HUES48 (cell line): Measurements from ENCODE around the gene SLC36A3.

ENCODE experiments used
- H3K27ac ChIP-seq: one replicate; pipeline ENCODE4 v1.7.0; 2013; ENCODE audit warnings: low read depth, low read length, inconsistent platforms
- H3K27me3 ChIP-seq: 2 replicates; pipeline ENCODE4 v1.6.1; 2013; ENCODE audit warnings: mild to moderate bottlenecking, low read length; ENCODE audit not compliant: control insufficient read depth, insufficient read depth
- H3K36me3 ChIP-seq: 2 replicates; pipeline ENCODE4 v1.6.1; 2013; ENCODE audit warnings: low read length; ENCODE audit not compliant: control insufficient read depth, insufficient read depth
- H3K4me1 ChIP-seq: 2 replicates; pipeline ENCODE4 v1.6.1; 2013; ENCODE audit warnings: mild to moderate bottlenecking, low read length; ENCODE audit not compliant: control insufficient read depth, insufficient read depth
- H3K4me3 ChIP-seq: 2 replicates; pipeline ENCODE4 v1.5.1; 2013; ENCODE audit warnings: mild to moderate bottlenecking, low read depth, low read length
- H3K9ac ChIP-seq: 2 replicates; pipeline ENCODE4 v1.6.1; 2013; ENCODE audit warnings: mild to moderate bottlenecking, low read depth, low read length, moderate library complexity
- H3K9me3 ChIP-seq: 2 replicates; pipeline ENCODE4 v1.6.1; 2013; ENCODE audit warnings: low read length; ENCODE audit not compliant: control insufficient read depth, insufficient read depth

SLC36A3 gene

GRCh38 chr5:151303666-151304065 is at the start of gene SLC36A3:
Gene SLC36A3 (minus strand): TSS chr5:151303766. CDS start chr5:151303354, 412 bp downstream.
- Histone ChIP-seq H3K27me3 (no peaks in the 10 kb centered on the region), H3K27ac (no peak within 1 kb of the TSS), H3K9me3 (no peaks in the 10 kb centered on the region), H3K4me3 (no peak within 1 kb of the TSS), H3K36me3 (no peaks in the 10 kb centered on the region), H3K9ac (no peak within 1 kb of the TSS), H3K4me1 (no peaks in the 10 kb centered on the region)

GRCh38 chr5:151351671-151352070 is 48.1 kb upstream of the SLC36A3 start:
- H3K9me3 ChIP-seq: no peaks in the 10 kb centered on the region
- no peak overlapping the region for H3K4me3 ChIP-seq
- no peak overlapping the region for H3K27ac ChIP-seq
- H3K4me1 ChIP-seq: peaks cover 21% of the 10 kb centered on the region
- no peak overlapping the region for H3K9ac ChIP-seq
- peaks cover 55% of the 10 kb centered on the region for H3K27me3 ChIP-seq
- no peaks in the 10 kb centered on the region for H3K36me3 ChIP-seq

GRCh38 chr5:151348789-151349188 is 45.2 kb upstream of the SLC36A3 start:
- Histone ChIP-seq H3K9ac (no peak overlapping the region), H3K27me3 (peaks cover 82% of the 10 kb centered on the region), H3K4me3 (no peak overlapping the region), H3K27ac (peak overlapping the region; percentile 33), H3K9me3 (no peaks in the 10 kb centered on the region), H3K36me3 (no peaks in the 10 kb centered on the region), H3K4me1 (peaks cover 32% of the 10 kb centered on the region)

- H3K27me3 ChIP-seq: peaks cover 90% of the 10 kb centered on the region
- H3K4me1 ChIP-seq: peaks cover 32% of the 10 kb centered on the region
- H3K9me3 ChIP-seq: no peaks in the 10 kb centered on the region
- H3K4me3 ChIP-seq: no peak within 1 kb of the TSS
- peak within 1 kb of the TSS; percentile 33 for H3K27ac ChIP-seq
- H3K36me3 ChIP-seq: no peaks in the 10 kb centered on the region
- H3K9ac ChIP-seq: no peak within 1 kb of the TSS
These were observed 43.8 kb upstream of the SLC36A3 start, which contains the start of gene SLC36A2 for GRCh38 chr5:151347369-151347768. Gene SLC36A2 (minus strand): TSS chr5:151347559. CDS start chr5:151347460, 99 bp downstream.

GRCh38 chr5:151345808-151346478 is 42.4 kb upstream of the SLC36A3 start:
- H3K9ac ChIP-seq: no peak overlapping the region; the same call in 1 of the 2 replicates
- H3K27ac ChIP-seq: peak overlapping the region; percentile 43
- 0 out of 2 replicates have a peak overlapping the region, but pooled peaks have one; percentile 9 for H3K4me3 ChIP-seq
- H3K4me1 ChIP-seq: peaks cover 32% of the 10 kb centered on the region
- no peaks in the 10 kb centered on the region for H3K36me3 ChIP-seq
- H3K9me3 ChIP-seq: no peaks in the 10 kb centered on the region
- H3K27me3 ChIP-seq: peaks cover 82% of the 10 kb centered on the region

GRCh38 chr5:151345187-151345807 is 41.7 kb upstream of the SLC36A3 start:
- no peak overlapping the region for H3K9ac ChIP-seq
- H3K4me3 ChIP-seq: 0 out of 2 replicates have a peak overlapping the region, but pooled peaks have one; percentile 9
- peaks cover 32% of the 10 kb centered on the region for H3K4me1 ChIP-seq
- no peaks in the 10 kb centered on the region for H3K9me3 ChIP-seq
- H3K36me3 ChIP-seq: no peaks in the 10 kb centered on the region
- peaks cover 78% of the 10 kb centered on the region for H3K27me3 ChIP-seq
- H3K27ac ChIP-seq: peak overlapping the region; percentile 43

GRCh38 chr5:151344088-151344487 is 40.5 kb upstream of the SLC36A3 start:
- H3K4me1 ChIP-seq: peaks cover 30% of the 10 kb centered on the region
- H3K9me3 ChIP-seq: no peaks in the 10 kb centered on the region
- peaks cover 66% of the 10 kb centered on the region for H3K27me3 ChIP-seq
- H3K36me3 ChIP-seq: no peaks in the 10 kb centered on the region
- H3K27ac ChIP-seq: no peak overlapping the region
- H3K9ac ChIP-seq: no peak overlapping the region
- H3K4me3 ChIP-seq: no peak overlapping the region

- no peak overlapping the region for H3K27ac ChIP-seq
- no peaks in the 10 kb centered on the region for H3K36me3 ChIP-seq
- H3K27me3 ChIP-seq: peaks cover 27% of the 10 kb centered on the region
- peaks cover 5% of the 10 kb centered on the region for H3K4me1 ChIP-seq
- H3K4me3 ChIP-seq: no peak overlapping the region
- no peak overlapping the region for H3K9ac ChIP-seq
- no peaks in the 10 kb centered on the region for H3K9me3 ChIP-seq
These were observed 36.4 kb upstream of the SLC36A3 start for GRCh38 chr5:151340004-151340403.

- Histone ChIP-seq H3K9me3 (no peaks in the 10 kb centered on the region), H3K9ac (no peak overlapping the region), H3K27ac (no peak overlapping the region), H3K4me1 (no peaks in the 10 kb centered on the region), H3K27me3 (peaks cover 15% of the 10 kb centered on the region; the same call in 1 of the 2 replicates), H3K36me3 (no peaks in the 10 kb centered on the region), H3K4me3 (no peak overlapping the region)
These were observed 35.2 kb upstream of the SLC36A3 start for GRCh38 chr5:151338734-151339133.

GRCh38 chr5:151332857-151333256 is 29.3 kb upstream of the SLC36A3 start:
- H3K9me3 ChIP-seq: no peaks in the 10 kb centered on the region
- no peaks in the 10 kb centered on the region for H3K36me3 ChIP-seq
- H3K4me1 ChIP-seq: no peaks in the 10 kb centered on the region
- no peak overlapping the region for H3K27ac ChIP-seq
- no peaks in the 10 kb centered on the region for H3K27me3 ChIP-seq
- no peak overlapping the region for H3K9ac ChIP-seq
- H3K4me3 ChIP-seq: no peak overlapping the region

GRCh38 chr5:151328734-151329133 is 25.2 kb upstream of the SLC36A3 start:
- H3K4me3 ChIP-seq: no peak overlapping the region
- H3K9me3 ChIP-seq: no peaks in the 10 kb centered on the region
- no peak overlapping the region for H3K9ac ChIP-seq
- H3K27me3 ChIP-seq: no peaks in the 10 kb centered on the region
- no peak overlapping the region for H3K27ac ChIP-seq
- H3K4me1 ChIP-seq: peaks cover 6% of the 10 kb centered on the region; the same call in 1 of the 2 replicates
- no peaks in the 10 kb centered on the region for H3K36me3 ChIP-seq
